KG1 (cell line): ENCODE data around the gene TPM4.

Experiments
- DNase-seq: peaks from one replicate; lab custom pipeline; 2025; lab: John Stamatoyannopoulos, UW

The TPM4 gene

DNA sequence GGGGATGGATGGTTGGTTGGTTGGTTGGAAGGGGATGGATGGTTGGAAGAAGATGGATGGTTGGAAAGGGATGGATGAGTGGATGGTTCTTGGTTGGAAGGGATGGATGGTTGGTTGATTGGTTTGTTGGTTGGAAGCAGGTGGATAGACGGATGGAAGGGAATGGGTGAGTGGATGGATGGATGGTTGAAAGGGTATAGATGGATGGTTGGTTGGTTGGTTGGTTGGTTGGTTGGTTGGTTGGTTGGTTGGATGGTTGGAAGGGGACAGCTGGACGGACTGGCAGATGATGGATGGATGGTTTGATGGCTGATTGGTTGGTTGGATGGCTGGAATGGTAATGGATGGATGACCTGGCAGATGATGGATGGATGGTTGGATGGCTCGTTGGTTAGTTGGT, 55.4 kb downstream of the TPM4 start:
- no peak for DNase-seq

DNA sequence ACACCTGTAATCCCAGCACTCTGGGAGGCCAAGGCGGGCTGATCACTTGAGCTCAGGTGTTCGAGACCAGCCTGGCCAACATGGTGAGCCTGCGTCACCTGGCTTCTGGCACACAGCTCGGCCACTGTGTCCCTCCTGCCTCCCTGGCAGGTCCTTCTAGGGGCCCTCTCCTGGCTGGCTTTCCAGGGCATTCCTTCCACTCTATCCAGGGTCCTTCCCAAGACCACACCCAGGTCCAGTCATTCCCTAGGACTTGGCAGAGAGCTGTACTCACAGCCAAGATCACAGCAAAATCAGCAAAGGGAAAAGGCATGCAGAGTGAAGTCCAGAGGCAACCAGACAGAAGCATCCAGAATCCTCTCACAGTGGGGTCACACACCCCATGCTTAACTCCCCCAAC, 57.5 kb downstream of the TPM4 start:
- DNase-seq, result no peak

- DNase-seq, result no peak
Measured at GRCh38 chr19:16134510-16134909, 58.2 kb downstream of the TPM4 start.

- no peak for DNase-seq
Measured at GRCh38 chr19:16135430-16136127, 59.3 kb downstream of the TPM4 start.

DNA sequence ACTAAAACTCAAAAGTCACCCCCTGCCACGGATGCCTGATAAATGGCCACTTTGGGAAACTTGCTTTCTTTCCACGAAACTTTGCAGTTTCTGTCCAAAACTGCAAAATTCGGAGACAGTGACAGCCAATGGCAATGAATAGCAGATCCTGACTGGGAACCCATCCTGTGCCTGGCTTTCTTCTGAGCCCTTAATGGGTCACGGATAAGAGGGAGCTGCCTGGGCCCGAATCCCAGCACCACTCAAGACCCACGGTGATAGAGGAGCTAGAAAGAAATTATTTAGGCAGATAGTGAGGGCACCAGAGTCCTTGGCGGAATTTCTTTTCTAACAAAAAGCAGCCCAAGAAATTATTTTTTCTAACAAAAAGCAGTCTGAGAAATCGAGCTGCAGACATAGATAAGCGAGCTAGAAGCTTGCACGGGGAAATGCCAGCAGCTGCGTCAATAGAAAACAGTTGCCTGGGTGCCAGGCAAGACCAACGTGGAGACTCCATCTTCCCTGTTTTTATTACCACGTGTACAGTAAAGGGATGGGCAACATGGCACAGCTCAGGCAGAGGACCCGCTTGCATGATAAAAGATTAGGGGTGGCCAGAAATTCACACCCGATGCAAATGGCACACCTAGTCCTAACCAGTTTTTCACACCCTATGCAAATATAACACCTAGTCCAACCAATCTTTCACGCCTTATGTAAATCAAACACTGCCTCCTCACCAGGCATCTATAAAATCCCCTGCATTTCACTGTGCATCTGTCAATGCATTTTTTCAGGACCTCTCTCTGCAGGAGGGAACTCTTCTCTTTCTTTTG, 60.1 kb downstream of the TPM4 start:
- no peak for DNase-seq

- peak; percentile 90 for DNase-seq
Measured at GRCh38 chr19:16139752-16140151, 63.5 kb downstream of the TPM4 start.

DNA sequence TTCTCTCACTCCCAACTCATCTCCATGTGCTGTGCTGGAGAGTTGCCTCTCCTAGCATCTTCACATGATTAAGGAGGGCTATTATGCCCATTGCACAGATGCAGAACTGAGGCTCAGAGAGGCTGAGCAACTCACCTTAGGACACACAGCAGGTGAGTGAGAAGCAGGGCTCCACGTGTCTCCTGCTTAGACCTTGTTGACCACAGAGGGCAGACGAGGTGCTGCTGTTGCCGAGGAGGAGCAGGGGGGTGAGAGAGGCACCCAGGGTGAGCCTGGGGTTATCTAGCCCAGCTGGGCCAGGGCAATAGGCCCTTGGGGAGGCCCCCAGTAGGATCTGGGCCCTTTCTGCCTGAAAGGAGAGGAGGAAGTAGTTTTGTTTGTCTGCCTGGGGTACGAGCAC, 64.7 kb downstream of the TPM4 start:
- peak; percentile 45 for DNase-seq

DNA sequence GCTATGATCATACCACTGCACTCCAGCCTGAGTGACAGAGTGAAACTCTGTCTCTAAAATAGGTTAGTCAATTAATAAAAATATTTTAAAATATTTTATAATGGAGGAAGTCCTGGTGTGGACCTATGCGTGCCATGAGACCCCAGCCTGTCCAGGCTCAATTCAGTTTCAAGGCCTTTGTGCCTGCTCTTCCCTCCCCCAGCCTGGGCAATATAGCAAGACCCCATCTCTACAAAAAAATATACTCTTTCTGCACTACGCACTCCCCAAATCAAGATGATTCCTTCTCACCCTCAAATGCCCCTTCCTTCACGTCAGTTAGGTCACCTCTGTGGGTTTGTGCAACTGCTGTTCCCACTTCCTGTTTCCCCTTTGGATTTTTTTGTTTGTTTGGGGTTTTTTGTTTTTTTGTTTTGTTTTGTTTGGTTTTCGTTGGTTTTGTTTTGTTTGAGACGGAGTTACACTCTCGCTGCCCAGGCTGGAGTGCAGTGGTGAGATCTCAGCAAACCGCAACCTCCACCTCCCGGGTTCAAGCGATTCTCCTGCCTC, 65.8 kb downstream of the TPM4 start:
- DNase-seq, result no peak

- peak; percentile 30 for DNase-seq
Measured at GRCh38 chr19:16143399-16144215, 67.3 kb downstream of the TPM4 start, which contains the start of gene HSH2D. TSS of gene HSH2D (plus strand) at chr19:16143685. CDS start at chr19:16148751, 5,066 bp downstream.

- DNase-seq, result no peak
Measured at GRCh38 chr19:16144216-16144581, 67.9 kb downstream of the TPM4 start.

DNA sequence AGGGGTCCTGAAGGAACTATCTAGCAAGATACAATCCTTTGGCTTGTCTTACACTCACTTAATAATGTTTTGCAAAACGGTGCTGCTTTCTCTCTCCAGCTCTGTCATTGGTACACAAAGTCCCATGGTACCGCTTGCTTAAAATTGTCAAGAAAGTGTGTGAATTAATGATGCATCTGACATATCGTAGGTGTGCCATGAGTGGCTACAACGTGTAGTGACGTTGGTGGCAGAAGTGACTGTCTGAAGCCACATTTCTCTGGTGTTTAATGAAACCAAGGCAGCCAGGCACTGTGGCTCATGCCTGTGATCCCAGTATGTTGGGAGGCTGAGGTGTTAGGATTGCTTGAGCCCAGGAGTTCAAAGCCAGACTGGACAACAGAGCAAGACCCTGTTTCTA, 69.8 kb downstream of the TPM4 start:
- no peak for DNase-seq

- DNase-seq, result no peak
Measured at GRCh38 chr19:16148443-16149229, 72.3 kb downstream of the TPM4 start.
